ENCODE measurements around the gene GTF2E1.

The GTF2E1 gene

DNA sequence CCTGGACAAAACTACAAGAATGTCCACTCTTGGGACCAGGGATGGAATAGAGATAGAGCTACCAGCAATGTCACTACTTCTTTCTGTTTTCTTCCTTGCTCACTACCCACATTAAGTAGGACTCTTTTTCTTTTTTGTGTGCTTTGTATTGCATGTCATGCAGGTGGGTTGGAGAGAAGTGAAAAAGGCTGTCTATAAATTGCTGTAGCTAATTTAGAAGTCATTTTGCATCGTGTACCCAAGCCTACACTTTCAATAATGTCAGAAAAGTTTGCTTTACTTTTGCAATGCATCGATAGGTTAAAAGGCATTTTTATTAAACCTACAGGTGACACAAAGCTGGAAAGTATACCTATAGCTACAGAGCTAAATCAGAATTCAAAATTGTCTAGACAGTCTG lies 58.9 kb downstream of the GTF2E1 start:
- no peak for DNase-seq

- no peak for DNase-seq
Measured at GRCh38 chr3:120802916-120803315, 60.4 kb downstream of the GTF2E1 start.

- no peak for DNase-seq
Measured at GRCh38 chr3:120816728-120817127, 74.2 kb downstream of the GTF2E1 start.

- DNase-seq: no peak
Measured at GRCh38 chr3:120820748-120821147, 78.2 kb downstream of the GTF2E1 start.

GRCh38 chr3:120821426-120821825 lies 78.9 kb downstream of the GTF2E1 start:
- DNase-seq: no peak

- no peak for DNase-seq
Measured at GRCh38 chr3:120823156-120823555, 80.6 kb downstream of the GTF2E1 start.

- DNase-seq: no peak
Measured at GRCh38 chr3:120824613-120825012, 82.1 kb downstream of the GTF2E1 start.

DNA sequence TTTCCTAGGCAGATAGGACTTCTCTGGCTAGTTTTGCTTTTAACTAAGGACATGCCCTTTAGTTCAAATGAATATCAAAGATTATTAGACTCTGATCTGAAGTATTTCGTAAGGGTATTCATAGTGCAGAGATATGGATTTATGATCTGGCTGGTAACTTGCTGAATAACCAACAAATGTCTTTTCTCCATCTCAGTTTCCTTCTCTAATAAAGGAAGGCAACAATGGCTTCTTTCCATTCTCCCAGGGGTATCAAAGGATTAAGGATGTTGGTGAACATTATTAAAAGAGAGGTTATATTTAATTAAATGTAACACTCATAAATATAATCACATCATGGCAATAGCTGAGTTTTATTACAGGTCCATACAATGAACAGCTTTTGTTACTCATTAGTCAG lies 86.3 kb downstream of the GTF2E1 start:
- DNase-seq: no peak

DNA sequence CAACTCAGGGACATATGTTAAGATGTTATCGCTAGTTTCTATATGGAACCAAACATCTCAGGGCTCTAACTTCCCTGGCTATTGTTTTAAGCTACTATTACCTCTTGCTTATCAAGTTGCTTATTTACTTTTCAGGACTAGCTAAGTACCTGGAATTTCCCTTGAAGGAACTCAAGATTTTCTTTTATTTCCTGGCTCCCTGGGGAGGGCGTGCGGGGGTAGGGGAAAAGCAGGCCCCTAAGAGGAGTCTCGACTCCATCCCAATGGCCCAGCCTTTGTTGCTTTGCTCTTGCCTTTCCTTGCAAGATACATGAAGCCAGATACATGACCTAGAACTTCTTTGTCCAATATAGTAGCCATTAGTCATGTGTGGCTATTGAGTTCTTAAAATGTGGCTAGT lies 88.5 kb downstream of the GTF2E1 start:
- no peak for DNase-seq

All from GF-D8 (cell line).